Activated CD4-positive, alpha-beta memory T cell treated with anti-CD3 and anti-CD28 coated beads for 36 hours (primary cell): Measurements from ENCODE around the gene GCLC. TPM values are rescaled to one million over a fixed set of nuclear protein-coding genes. Genes with fewer than 3 reads are reported as not detected.

ENCODE experiments used
- CTCF ChIA-PET: fragments of 350-600 bp; sonication (Branson Sonifier 250); formaldehyde crosslinking; loops from one replicate; lab custom pipeline; 2021; ENCODE audit warnings: antibody characterized with exemption, inconsistent platforms; lab: Charles Lee
- POLR2A ChIA-PET: fragments of 350-600 bp; sonication (Branson Sonifier 250); formaldehyde crosslinking; loops from one replicate; lab custom pipeline; 2021; ENCODE audit warnings: antibody characterized with exemption; lab: Charles Lee
- DNase-seq: peaks from one replicate; pipeline ENCODE4 v3.0.0-alpha.2; 2020
- H3K27ac Mint-ChIP-seq: one replicate; pipeline ENCODE4 v1.8.0; 2021; ENCODE audit warnings: mixed read lengths
- H3K27me3 Mint-ChIP-seq: one replicate; pipeline ENCODE4 v1.8.0; 2021; ENCODE audit warnings: mixed read lengths
- H3K36me3 Mint-ChIP-seq: one replicate; pipeline ENCODE4 v1.8.0; 2021; ENCODE audit warnings: mixed read lengths
- H3K4me1 Mint-ChIP-seq: one replicate; pipeline ENCODE4 v1.8.0; 2021; ENCODE audit warnings: low read depth, mixed read lengths
- H3K4me3 Mint-ChIP-seq: one replicate; pipeline ENCODE4 v1.8.0; 2021; ENCODE audit warnings: mild to moderate bottlenecking, mixed read lengths
- H3K9me3 Mint-ChIP-seq: one replicate; pipeline ENCODE4 v1.8.0; 2021; ENCODE audit warnings: mixed read lengths
- intact Hi-C: fragments of 100-400 bp; cut with micrococcal nuclease; formaldehyde crosslinking; loops from one replicate; pipeline ENCODE4 v1.15.1; 2023
- total RNA-seq, 2 experiments: library from RNA; stranded (reverse); gene quantifications; one replicate each; pipeline ENCODE4 v1.2.3, GENCODE V29; 2021

Gene GCLC
- total RNA-seq, 2 experiments from 2014 or later: 27.2 to 33.3 TPM

GRCh38 chr6:53500095-53500494 lies 44.8 kb downstream of the GCLC start:
- H3K9me3 Mint-ChIP-seq: no peaks in the 10 kb centered on the region
- H3K4me3 Mint-ChIP-seq: no peak overlapping the region
- CTCF ChIA-PET: interaction anchor here (1.0 kb wide), 1 partner anchor 219 kb away, joined by 3 read pairs; no protein-coding TSS in a partner anchor
- no peak for DNase-seq
- H3K36me3 Mint-ChIP-seq: peaks cover 25% of the 10 kb centered on the region
- no peaks in the 10 kb centered on the region for H3K27me3 Mint-ChIP-seq
- POLR2A ChIA-PET: no interaction called here
- intact Hi-C loops: no loop called here
- H3K4me1 Mint-ChIP-seq: peaks cover 2% of the 10 kb centered on the region
- H3K27ac Mint-ChIP-seq: no peak overlapping the region

- ChIA-PET CTCF (no interaction called here), POLR2A (no interaction called here)
Observed at GRCh38 chr6:53499094-53499493, 45.8 kb downstream of the GCLC start.

DNA sequence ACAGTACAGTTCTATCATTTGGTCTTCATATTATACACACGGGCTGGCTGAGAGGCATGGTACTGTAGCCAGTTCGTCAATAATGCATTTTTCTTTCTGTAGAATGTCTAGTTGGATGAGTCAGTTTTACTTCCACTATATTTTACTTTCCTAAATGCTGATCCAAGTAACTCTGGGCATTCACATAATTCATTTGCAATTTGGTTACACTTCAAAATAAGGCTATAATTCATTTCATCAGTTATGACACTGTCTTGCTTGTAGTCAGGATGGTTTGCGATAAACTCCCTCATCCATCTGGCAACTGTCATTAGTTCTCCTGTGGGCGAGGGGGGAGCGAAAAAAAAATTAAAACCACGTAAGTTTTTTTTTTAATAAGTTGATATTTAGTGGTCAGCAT lies 46.3 kb downstream of the GCLC start:
- H3K27me3 Mint-ChIP-seq: no peaks in the 10 kb centered on the region
- H3K9me3 Mint-ChIP-seq: no peaks in the 10 kb centered on the region
- ChIA-PET POLR2A (no interaction called here), CTCF (interaction anchor here (1.6 kb wide), 1 partner anchor 8 kb away, joined by 5 read pairs; no protein-coding TSS in a partner anchor)
- peaks cover 17% of the 10 kb centered on the region for H3K36me3 Mint-ChIP-seq
- H3K4me3 Mint-ChIP-seq: no peak overlapping the region
- H3K4me1 Mint-ChIP-seq: peaks cover 14% of the 10 kb centered on the region
- no peak for DNase-seq
- no peak overlapping the region for H3K27ac Mint-ChIP-seq
- intact Hi-C loops: no loop called here

More at GRCh38 chr6:53499094-53499493, 45.8 kb downstream of the GCLC start:
- intact Hi-C loops: no loop called here
- Mint-ChIP-seq H3K4me1 (peaks cover 9% of the 10 kb centered on the region), H3K27ac (no peak overlapping the region), H3K4me3 (no peak overlapping the region), H3K9me3 (no peaks in the 10 kb centered on the region), H3K36me3 (peaks cover 19% of the 10 kb centered on the region), H3K27me3 (no peaks in the 10 kb centered on the region)
- DNase-seq: no peak

DNA sequence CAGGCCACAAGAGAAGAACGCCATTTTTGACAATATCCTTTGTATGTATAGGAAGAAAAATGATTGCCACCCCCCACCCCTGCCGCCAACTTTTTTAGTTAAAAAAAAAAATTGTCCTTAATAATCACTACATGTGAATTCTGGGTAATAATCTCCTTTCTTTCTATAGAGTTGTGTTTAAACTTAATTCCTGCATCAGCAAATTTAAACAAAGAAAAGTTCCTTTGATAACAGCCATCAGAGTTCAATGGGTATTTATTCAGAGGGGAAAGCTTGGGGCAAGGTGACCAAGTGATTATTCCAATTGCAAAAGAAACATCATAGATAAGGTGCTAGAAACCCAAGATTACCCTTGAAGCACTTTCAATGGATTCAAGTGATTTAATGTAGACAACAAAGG lies 47.0 kb downstream of the GCLC start:
- peaks cover 21% of the 10 kb centered on the region for H3K4me1 Mint-ChIP-seq
- H3K27me3 Mint-ChIP-seq: no peaks in the 10 kb centered on the region
- H3K4me3 Mint-ChIP-seq: no peak overlapping the region
- POLR2A ChIA-PET: no interaction called here
- intact Hi-C loops: no loop called here
- peaks cover 16% of the 10 kb centered on the region for H3K36me3 Mint-ChIP-seq
- H3K9me3 Mint-ChIP-seq: no peaks in the 10 kb centered on the region
- no peak overlapping the region for H3K27ac Mint-ChIP-seq
- CTCF ChIA-PET: interaction anchor here (1.6 to 6.9 kb wide), 3 partner anchors 9 to 229 kb away, joined by 5 to 206 read pairs (median 73); no protein-coding TSS in a partner anchor
- no peak for DNase-seq

DNA sequence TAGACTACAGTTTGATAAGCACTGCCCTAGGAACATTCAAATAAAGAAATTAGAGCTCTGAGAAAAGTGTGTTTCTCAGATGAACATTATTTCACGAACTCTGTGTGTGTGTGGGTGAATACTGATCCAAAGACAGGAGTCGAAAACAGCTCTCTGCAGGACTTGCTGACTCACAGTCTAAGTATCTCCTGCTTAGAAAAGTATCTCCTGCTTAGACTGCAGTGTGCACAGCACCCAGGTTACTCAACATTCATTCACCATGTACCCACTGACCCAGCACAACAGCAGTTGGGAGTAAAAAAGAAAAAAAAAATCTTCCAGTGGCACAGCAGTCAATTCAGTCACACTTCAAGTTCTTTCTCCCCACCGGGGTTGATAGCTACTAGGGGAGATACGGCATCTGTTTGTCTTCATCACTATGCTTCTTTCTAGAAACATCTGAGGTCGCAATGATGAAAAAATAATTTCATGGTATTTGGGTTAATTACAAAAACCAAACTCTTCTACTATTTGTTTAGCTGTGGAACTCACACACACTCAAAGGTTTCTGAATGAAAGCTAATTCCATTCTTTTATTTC lies 48.0 kb downstream of the GCLC start:
- H3K27me3 Mint-ChIP-seq: no peaks in the 10 kb centered on the region
- H3K4me1 Mint-ChIP-seq: peaks cover 28% of the 10 kb centered on the region
- H3K27ac Mint-ChIP-seq: no peak overlapping the region
- peaks cover 16% of the 10 kb centered on the region for H3K36me3 Mint-ChIP-seq
- H3K4me3 Mint-ChIP-seq: no peak overlapping the region
- CTCF ChIA-PET: interaction anchor here (0.6 to 6.9 kb wide), 6 partner anchors 10 to 230 kb away, joined by 3 to 206 read pairs (median 4); no protein-coding TSS in a partner anchor
- POLR2A ChIA-PET: no interaction called here
- intact Hi-C loops: no loop called here
- H3K9me3 Mint-ChIP-seq: no peaks in the 10 kb centered on the region
- no peak for DNase-seq

DNA sequence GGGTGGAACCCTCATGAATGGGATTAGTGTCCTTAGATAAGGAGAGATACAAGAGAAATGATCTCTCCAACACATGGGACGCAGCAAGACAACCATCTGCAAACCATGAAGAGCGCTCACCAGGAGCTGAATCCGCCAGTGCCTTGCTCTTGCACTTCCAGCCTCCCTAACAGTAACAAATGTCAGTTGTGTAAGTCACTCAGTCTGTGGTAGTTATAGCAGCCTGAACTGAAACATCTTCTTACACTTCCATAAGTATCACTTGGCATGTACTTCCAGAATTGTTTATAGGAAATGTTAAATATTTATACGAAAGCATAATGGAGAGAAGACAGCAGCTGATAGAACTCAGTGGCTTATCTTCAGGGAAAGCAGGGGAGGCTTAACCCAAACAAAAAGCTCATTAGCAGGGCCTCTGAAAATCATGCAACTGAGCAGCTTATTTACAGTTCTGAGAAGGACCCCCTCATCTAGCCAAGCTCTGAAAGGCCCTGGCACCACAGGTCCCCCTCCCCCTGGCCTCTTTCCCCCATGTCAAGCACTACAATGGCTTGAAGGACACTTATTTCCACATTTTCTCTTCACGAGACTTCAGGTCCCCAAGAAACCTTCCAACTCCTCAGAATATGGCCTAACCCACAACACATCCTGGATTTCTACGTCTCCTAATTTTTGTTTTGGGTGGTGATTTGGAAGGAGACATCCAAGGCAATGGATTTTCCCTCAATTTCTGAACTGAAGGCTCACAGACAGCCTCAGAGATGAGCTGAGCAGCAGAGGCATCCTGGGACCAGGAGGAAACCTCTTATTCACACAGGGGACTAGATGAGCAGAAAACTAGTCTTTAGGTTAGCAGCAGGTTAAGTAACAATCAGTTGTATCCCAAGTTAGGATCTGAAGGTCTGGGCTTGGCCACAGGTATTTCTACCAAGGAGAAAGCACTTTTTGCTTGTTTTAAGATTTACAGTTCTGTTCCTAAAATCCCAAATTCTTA lies 49.1 kb downstream of the GCLC start:
- Mint-ChIP-seq H3K4me1 (peaks cover 28% of the 10 kb centered on the region), H3K36me3 (peaks cover 14% of the 10 kb centered on the region), H3K27ac (no peak overlapping the region), H3K4me3 (no peak overlapping the region), H3K27me3 (peaks cover 6% of the 10 kb centered on the region), H3K9me3 (peaks cover 2% of the 10 kb centered on the region)
- POLR2A ChIA-PET: interaction anchor here (0.6 kb wide), 1 partner anchor 257 kb away, joined by 3 read pairs; no protein-coding TSS in a partner anchor
- CTCF ChIA-PET: interaction anchor here (0.6 to 6.9 kb wide), 7 partner anchors 12 to 324 kb away, joined by 3 to 206 read pairs (median 3); no protein-coding TSS in a partner anchor
- intact Hi-C loops: no loop called here
- DNase-seq: no peak

DNA sequence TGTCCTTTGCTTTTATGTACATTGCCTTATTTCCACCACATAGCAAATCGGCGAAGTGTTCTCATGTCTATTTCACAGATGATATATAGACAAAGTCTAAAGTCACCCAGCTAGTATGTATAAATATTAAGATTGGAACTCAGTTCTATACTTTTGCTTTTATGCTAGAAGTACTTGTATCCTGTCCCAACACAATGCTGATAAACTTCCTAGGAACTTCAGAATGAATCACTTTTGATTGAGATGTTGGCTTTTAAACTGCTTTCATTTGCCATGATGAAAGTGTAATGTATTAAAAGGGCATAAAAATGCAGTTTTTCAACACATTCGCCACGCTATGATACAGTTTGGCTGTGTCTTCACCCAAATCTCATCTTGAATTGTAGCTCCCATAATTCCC lies 50.8 kb downstream of the GCLC start:
- Mint-ChIP-seq H3K9me3 (peaks cover 4% of the 10 kb centered on the region), H3K27ac (peak overlapping the region; percentile 14), H3K4me3 (no peak overlapping the region), H3K27me3 (peaks cover 6% of the 10 kb centered on the region), H3K4me1 (peaks cover 28% of the 10 kb centered on the region), H3K36me3 (peaks cover 7% of the 10 kb centered on the region)
- ChIA-PET POLR2A (interaction anchor here (1.0 to 2.1 kb wide), 3 partner anchors 54 to 225 kb away, joined by 3 to 6 read pairs (median 6); no protein-coding TSS in a partner anchor), CTCF (interaction anchor here (0.6 to 6.9 kb wide), 25 partner anchors 8 to 428 kb away, joined by 3 to 206 read pairs (median 4); partner anchors contain the start of gene GCLC)
- intact Hi-C loops: loop anchor here (5.0 kb wide), 2 partner anchors 132 to 298 kb away; no protein-coding TSS in a partner anchor
- no peak for DNase-seq

GRCh38 chr6:53493635-53494025 lies 51.3 kb downstream of the GCLC start:
- Mint-ChIP-seq H3K36me3 (peaks cover 3% of the 10 kb centered on the region), H3K4me3 (no peak overlapping the region), H3K4me1 (peaks cover 28% of the 10 kb centered on the region), H3K9me3 (peaks cover 4% of the 10 kb centered on the region), H3K27ac (peak overlapping the region; percentile 25), H3K27me3 (peaks cover 8% of the 10 kb centered on the region)
- DNase-seq: no peak
- intact Hi-C loops: loop anchor here (1.0 to 5.0 kb wide), 11 partner anchors 36 to 299 kb away; no protein-coding TSS in a partner anchor
- POLR2A ChIA-PET: interaction anchor here (1.0 to 2.1 kb wide), 5 partner anchors 54 to 225 kb away, joined by 3 to 6 read pairs (median 6); no protein-coding TSS in a partner anchor
- CTCF ChIA-PET: interaction anchor here (0.6 to 6.9 kb wide), 40 partner anchors 9 to 428 kb away, joined by 3 to 206 read pairs (median 4); partner anchors contain the start of gene GCLC

DNA sequence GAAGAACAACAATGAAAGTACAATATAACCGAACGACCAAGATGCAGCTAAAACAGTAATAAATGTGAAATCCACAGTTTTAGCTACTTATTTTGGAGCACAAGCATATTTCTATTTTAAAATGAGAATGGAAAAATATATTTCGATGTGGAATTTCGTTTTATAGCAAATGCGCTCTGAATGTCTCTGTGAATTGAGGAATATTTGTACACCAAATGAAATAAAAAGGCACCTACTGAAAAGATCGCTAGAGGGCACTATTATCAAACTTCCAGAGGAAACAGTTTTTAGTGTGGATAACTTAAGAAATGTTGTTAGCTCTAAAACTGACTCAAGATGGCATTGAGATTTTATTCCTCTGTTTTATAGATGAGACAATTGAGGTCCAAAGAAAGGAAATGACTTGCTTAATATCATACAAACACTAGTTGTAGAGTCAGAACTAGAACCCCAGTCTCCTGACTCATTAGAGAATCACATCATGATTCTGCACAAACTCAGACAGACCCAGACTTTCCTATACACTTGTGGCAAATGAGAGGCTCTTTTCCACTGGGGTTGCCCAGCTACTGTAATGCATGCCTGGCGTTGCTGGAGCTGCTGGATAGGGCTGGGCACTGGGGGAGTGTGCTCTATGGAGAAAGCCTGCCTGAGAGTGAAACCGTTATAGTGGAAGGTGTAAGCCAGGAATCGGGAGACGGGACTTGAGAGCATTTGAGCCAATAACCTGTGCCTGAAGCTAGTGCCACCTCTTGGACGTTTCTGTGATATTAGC lies 51.9 kb downstream of the GCLC start:
- POLR2A ChIA-PET: interaction anchor here (0.6 to 2.1 kb wide), 9 partner anchors 51 to 387 kb away, joined by 3 to 6 read pairs (median 3); no protein-coding TSS in a partner anchor
- intact Hi-C loops: loop anchor here (1.0 to 5.0 kb wide), 11 partner anchors 36 to 299 kb away; no protein-coding TSS in a partner anchor
- Mint-ChIP-seq H3K27ac (peak overlapping the region; percentile 25), H3K4me1 (peaks cover 28% of the 10 kb centered on the region), H3K27me3 (peaks cover 9% of the 10 kb centered on the region), H3K36me3 (peaks cover 1% of the 10 kb centered on the region), H3K9me3 (peaks cover 4% of the 10 kb centered on the region), H3K4me3 (no peak overlapping the region)
- DNase-seq: peak; percentile 76
- CTCF ChIA-PET: interaction anchor here (0.6 to 6.9 kb wide), 49 partner anchors 9 to 1131 kb away, joined by 3 to 206 read pairs (median 4); partner anchors contain the start of genes GCLC, KLHL31 and PAQR8

DNA sequence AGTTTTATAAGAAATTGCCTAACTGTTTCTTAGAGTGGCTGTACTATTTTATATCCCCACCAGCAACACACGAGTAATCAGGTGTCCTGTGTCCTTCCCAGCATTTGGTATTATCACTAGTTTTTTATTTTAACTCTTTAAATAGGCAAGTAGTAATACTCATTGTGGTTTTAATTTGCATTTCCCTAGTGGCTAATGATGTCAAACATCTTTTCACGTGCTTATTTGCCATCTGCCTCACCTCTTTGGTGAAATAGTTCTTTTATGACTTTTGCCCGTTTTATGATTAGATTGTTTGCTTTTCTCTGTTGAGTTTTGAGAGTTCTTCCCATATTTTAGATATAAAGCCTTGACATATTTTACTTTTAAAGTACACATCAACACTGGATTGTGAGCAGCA lies 57.8 kb downstream of the GCLC start:
- POLR2A ChIA-PET: no interaction called here
- Mint-ChIP-seq H3K27me3 (peaks cover 32% of the 10 kb centered on the region), H3K27ac (no peak overlapping the region), H3K4me1 (peaks cover 2% of the 10 kb centered on the region), H3K36me3 (no peaks in the 10 kb centered on the region), H3K4me3 (no peak overlapping the region), H3K9me3 (peaks cover 4% of the 10 kb centered on the region)
- no peak for DNase-seq
- intact Hi-C loops: no loop called here
- CTCF ChIA-PET: interaction anchor here (6.2 kb wide), 1 partner anchor 315 kb away, joined by 140 read pairs; no protein-coding TSS in a partner anchor

GRCh38 chr6:53486679-53487078 lies 58.2 kb downstream of the GCLC start:
- Mint-ChIP-seq H3K4me1 (peaks cover 2% of the 10 kb centered on the region), H3K27me3 (peaks cover 31% of the 10 kb centered on the region), H3K4me3 (no peak overlapping the region), H3K36me3 (no peaks in the 10 kb centered on the region), H3K27ac (no peak overlapping the region), H3K9me3 (peaks cover 4% of the 10 kb centered on the region)
- CTCF ChIA-PET: interaction anchor here (6.2 kb wide), 1 partner anchor 315 kb away, joined by 140 read pairs; no protein-coding TSS in a partner anchor
- POLR2A ChIA-PET: no interaction called here
- intact Hi-C loops: no loop called here
- no peak for DNase-seq
